Kidney (tissue), 14 donors: ENCODE measurements around the gene MFRP. TPM values are rescaled to one million over a fixed set of nuclear protein-coding genes. Genes with fewer than 3 reads are reported as not detected.

Experiments
- DNase-seq, 5 donors: peaks; one replicate each; pipeline ENCODE4 v3.0.0-alpha.2; 2013 to 2020
- FAIRE-seq: peaks from 2 replicates; lab custom pipeline; 2012; peaks lifted over from hg19 to GRCh38; lab: Jason Lieb, UNC
- H3K27ac ChIP-seq, 2 donors: one replicate each; pipeline ENCODE4 v1.7.0; 2013; ENCODE audit warnings: low read depth in 2 of 2, low read length in 2 of 2, inconsistent platforms in 1 of 2
- H3K27me3 ChIP-seq: one replicate; pipeline ENCODE4 v1.7.1; 2013; ENCODE audit warnings: low read length, inconsistent platforms; ENCODE audit not compliant: control insufficient read depth, insufficient read depth
- H3K36me3 ChIP-seq, 3 donors: one replicate each; pipeline versions ENCODE4 v1.7.0 to v1.7.1; 2013; ENCODE audit warnings: low read length in 3 of 3, control low read depth in 1 of 3, inconsistent platforms in 1 of 3; ENCODE audit not compliant: insufficient read depth in 3 of 3, control insufficient read depth in 2 of 3
- H3K4me1 ChIP-seq, 3 donors: one replicate each; pipeline versions ENCODE4 v1.7.0 to v1.7.1; 2013; ENCODE audit warnings: low read length in 3 of 3, inconsistent platforms in 1 of 3, low read depth in 1 of 3; ENCODE audit not compliant: control insufficient read depth in 2 of 3, insufficient read depth in 2 of 3
- H3K4me3 ChIP-seq, 3 donors: one replicate each; pipeline versions ENCODE4 v1.7.0 to v1.8.1; 2013; ENCODE audit warnings: low read length in 3 of 3, control low read depth in 1 of 3, inconsistent platforms in 1 of 3
- H3K9ac ChIP-seq, 3 donors: one replicate each; pipeline versions ENCODE4 v1.7.0 to v1.7.1; 2013; ENCODE audit warnings: low read length in 3 of 3, control low read depth in 1 of 3, inconsistent platforms in 1 of 3
- H3K9me3 ChIP-seq, 3 donors: one replicate each; pipeline versions ENCODE4 v1.7.0 to v1.7.1; 2013; ENCODE audit warnings: low read length in 3 of 3, control low read depth in 1 of 3, inconsistent platforms in 1 of 3; ENCODE audit not compliant: control insufficient read depth in 2 of 3, insufficient read depth in 1 of 3
- CTCF ChIP-seq: IDR thresholded peaks from 3 replicates; pipeline ENCODE4 v1.5.1; 2012; ENCODE audit warnings: mild to moderate bottlenecking, moderate library complexity, borderline replicate concordance; ENCODE audit not compliant: insufficient read depth; ENCODE audit errors: extremely low read depth
- intact Hi-C: fragments of 100-400 bp; cut with DNase I; formaldehyde crosslinking; loops from one replicate; pipeline ENCODE4 v1.11.1; 2022
- polyA plus RNA-seq: library from polyadenylated mRNA; stranded (reverse); fragments of 350-450 nt; fragmentation: Illumina TruSeq; extraction: RNeasy Lipid Tissue Mini Kit (QIAGEN cat#74804); gene quantifications from one replicate; pipeline ENCODE4 v1.2.3, GENCODE V29; 2014; ENCODE audit warnings: low read depth, low replicate concordance; ENCODE audit not compliant: insufficient read depth
- total RNA-seq: library from RNA; stranded (reverse); fragmentation: NEBNext Ultra II Directional; extraction: Animal tissue kit (Norgen Biotek cat#: 25700); gene quantifications from one replicate; pipeline ENCODE4 v1.2.1, GENCODE V29; 2021
- donor health status: control.
- donor health status: control.
- donor health status: control.
- donor health status: control.
- donor health status: control.
- donor health status: DM: yes; HTN: yes; CAD: no.
- donor health status: Normal renal cell carcinoma (clear cell type).

Gene MFRP
- total and polyA plus RNA-seq, 2 donors from 2014 or later = not detected

- H3K4me3 ChIP-seq = no peak overlapping the region
- H3K9ac ChIP-seq = no peak overlapping the region
- H3K27ac ChIP-seq = no peak overlapping the region
- intact Hi-C loops = no loop called here
- DNase-seq (peak in 1 of 5 donors; percentile 30), FAIRE-seq (no peak)
- no peak for TF ChIP-seq CTCF
- peaks cover 0 to 35% (median 14%) of the 10 kb centered on the region in 3 donors for H3K4me1 ChIP-seq
- no peaks in the 10 kb centered on the region for H3K27me3 ChIP-seq
- H3K36me3 ChIP-seq = no peaks in the 10 kb centered on the region
- H3K9me3 ChIP-seq = no peaks in the 10 kb centered on the region
Observed at GRCh38 chr11:119336744-119337469, 9.6 kb downstream of the MFRP start.

DNA sequence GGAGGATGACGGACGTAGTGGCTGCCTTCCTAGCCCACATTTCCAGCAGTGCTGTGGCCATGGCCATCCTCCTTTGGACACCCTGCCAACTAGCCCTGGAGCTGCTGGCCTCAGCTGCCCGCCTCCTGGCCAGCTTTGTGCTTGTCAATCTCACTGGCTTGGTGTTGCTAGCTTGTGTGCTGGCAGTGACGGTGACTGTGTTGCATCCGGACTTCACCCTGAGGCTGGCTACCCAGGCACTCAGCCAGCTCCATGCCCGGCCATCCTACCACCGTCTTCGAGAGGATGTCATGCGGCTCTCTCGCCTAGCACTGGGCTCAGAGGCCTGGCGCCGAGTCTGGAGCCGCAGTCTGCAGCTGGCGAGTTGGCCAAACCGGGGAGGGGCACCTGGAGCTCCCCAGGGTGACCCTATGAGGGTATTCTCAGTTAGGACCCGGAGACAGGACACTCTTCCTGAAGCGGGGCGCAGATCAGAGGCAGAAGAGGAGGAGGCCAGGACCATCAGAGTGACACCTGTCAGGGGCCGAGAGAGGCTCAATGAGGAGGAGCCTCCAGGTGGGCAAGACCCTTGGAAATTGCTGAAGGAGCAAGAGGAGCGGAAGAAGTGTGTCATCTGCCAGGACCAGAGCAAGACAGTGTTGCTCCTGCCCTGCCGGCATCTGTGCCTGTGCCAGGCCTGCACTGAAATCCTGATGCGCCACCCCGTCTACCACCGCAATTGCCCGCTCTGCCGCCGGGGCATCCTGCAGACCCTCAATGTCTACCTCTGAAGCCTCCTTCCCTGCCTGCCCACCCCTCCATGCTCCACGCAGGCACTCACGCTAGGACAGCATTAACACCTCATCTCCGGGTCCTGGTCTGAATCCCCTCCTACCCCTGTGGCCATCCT lies 10.6 kb downstream of the MFRP start:
- no peak overlapping the region for H3K4me3 ChIP-seq

GRCh38 chr11:119335091-119335654 lies 11.3 kb downstream of the MFRP start:
- Histone ChIP-seq H3K9ac (peak overlapping the region; percentile 78 to 90 (median 86)), H3K27ac (no peak overlapping the region), H3K4me3 (peak overlapping the region; percentile 83 to 94 (median 90)), H3K9me3 (no peaks in the 10 kb centered on the region), H3K27me3 (no peaks in the 10 kb centered on the region), H3K36me3 (no peaks in the 10 kb centered on the region), H3K4me1 (peaks cover 0 to 30% (median 14%) of the 10 kb centered on the region in 3 donors)
- intact Hi-C loops = no loop called here
- FAIRE-seq = no peak
- no peak for TF ChIP-seq CTCF
- peak in 1 of 5 donors; percentile 52 for DNase-seq

More for the DNA sequence above, 10.6 kb downstream of the MFRP start:
- no peaks in the 10 kb centered on the region for H3K27me3 ChIP-seq
- H3K9me3 ChIP-seq = no peaks in the 10 kb centered on the region
- no peak overlapping the region for H3K9ac ChIP-seq
- FAIRE-seq = no peak
- TF ChIP-seq CTCF = no peak
- intact Hi-C loops = no loop called here
- no peak overlapping the region for H3K27ac ChIP-seq
- H3K36me3 ChIP-seq = no peaks in the 10 kb centered on the region
- peaks cover 0 to 31% (median 14%) of the 10 kb centered on the region in 3 donors for H3K4me1 ChIP-seq
- peak in 1 of 5 donors; percentile 73 for DNase-seq
